ENCODE data around the gene DIPK1B.

DNA sequence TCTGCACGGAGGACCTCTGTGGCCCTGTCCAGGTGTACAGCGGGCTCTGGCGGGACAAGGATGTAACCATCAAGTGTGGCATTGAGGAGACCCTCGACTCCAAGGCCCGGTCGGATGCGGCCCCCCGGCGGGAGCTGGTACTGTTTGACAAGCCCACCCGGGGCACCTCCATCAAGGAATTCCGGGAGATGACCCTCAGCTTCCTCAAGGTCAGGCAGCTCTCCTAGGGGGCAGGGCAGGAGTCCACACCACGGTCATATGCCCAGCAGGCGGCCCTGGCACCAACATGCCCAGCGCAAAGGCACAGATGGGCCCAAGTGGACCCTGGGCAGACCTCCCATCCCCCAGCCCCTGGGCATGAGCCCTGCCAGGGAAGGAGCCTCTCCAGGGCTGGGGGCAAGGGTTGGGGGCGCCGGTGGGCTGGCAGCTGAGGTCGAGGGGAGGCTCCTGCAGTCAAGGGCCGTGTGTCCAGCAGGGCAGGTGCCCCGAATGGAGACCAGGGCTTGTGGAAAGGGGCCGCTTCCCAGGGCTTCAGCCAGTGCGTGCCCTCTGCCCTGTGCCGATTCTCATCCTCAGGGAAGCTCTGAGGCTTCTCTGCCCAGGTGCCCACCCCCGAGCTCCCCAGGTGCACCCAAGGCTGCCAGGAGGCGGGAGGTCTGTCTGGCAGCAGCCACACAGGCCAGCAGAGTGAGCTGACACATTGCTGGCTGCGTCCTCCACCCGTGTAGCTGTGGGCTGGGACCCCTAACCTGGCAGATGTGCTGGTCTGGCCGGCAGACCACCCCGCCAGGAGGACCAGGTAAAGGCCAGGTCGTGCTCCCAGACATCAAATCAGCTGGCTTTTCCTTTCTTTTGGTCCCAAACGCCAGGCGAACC lies 10.0 kb downstream of the DIPK1B start:
- no peak for TF ChIP-seq POLR2A (IDR thresholded peaks at IDR 0.05)
- TF ChIP-seq, protein P1, sequence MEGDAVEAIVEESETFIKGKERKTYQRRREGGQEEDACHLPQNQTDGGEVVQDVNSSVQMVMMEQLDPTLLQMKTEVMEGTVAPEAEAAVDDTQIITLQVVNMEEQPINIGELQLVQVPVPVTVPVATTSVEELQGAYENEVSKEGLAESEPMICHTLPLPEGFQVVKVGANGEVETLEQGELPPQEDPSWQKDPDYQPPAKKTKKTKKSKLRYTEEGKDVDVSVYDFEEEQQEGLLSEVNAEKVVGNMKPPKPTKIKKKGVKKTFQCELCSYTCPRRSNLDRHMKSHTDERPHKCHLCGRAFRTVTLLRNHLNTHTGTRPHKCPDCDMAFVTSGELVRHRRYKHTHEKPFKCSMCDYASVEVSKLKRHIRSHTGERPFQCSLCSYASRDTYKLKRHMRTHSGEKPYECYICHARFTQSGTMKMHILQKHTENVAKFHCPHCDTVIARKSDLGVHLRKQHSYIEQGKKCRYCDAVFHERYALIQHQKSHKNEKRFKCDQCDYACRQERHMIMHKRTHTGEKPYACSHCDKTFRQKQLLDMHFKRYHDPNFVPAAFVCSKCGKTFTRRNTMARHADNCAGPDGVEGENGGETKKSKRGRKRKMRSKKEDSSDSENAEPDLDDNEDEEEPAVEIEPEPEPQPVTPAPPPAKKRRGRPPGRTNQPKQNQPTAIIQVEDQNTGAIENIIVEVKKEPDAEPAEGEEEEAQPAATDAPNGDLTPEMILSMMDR (IDR thresholded peaks at IDR 0.05), result no peak
